Measurements from ENCODE around the gene BMERB1.
"Not testable (repeated sequence)": the region's sequence is repeated elsewhere in the genome, so short reads cannot be mapped to it uniquely, and the experiment has no call there.

The BMERB1 gene

GRCh38 chr16:15523939-15524338 lies 89.6 kb downstream of the BMERB1 start:
- no peak for DNase-seq (ENCODE audit: low read depth)

DNA sequence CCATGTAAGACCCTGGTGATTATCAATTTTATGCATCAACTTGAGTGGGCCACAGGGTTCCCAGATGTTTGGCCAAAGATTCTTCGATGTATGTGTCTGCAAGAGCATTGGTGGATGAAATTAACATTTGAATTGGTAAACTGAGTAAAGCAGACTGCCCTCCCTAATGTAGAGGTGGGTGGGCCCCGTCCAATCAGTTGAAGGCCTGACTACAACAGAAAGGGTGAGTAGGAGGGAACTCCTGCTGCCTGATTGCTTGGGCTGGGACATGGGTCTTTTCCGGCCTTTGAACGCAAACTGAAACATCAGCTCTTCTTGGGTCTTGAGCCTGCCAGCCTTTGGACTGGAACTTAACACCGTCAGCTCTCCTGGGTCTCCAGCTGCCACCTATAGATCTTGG lies 90.6 kb downstream of the BMERB1 start:
- DNase-seq (ENCODE audit: low read depth), result no peak

DNA sequence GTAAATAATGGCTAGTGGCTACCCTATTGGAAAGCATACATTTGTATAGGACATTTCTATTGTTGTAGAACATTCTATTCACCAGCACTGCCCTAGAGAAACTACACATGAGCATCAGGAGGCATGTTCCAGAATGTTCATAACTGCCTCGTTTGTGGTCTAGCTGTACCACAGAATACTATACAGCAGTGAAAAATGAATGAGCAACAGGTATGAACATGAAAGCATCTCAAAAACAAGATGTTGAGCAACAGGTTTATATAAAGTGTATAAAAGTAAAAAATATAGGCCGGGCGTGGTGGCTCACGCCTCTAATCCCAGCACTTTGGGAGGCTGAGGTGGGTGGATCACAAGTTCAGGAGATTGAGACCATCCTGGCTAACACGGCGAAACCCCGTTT lies 91.7 kb downstream of the BMERB1 start:
- DNase-seq (ENCODE audit: low read depth), result no peak

DNA sequence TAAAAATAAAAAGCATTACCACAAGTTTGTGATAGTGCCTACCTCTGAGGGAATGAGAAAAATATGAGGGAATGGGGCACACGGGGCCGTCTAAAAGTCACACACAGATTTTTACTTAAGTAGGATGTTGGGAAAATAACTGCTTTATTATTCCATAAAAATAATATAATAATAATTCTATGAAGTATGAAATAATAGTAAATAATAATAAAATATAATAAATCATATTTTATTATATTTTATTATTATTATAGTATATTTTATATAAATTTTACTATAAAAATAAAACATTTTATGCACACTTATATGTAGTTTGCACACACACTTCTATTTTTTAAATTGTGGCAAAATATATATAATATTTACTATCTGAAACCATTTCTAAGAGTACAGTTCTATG lies 92.3 kb downstream of the BMERB1 start:
- DNase-seq (ENCODE audit: low read depth), result no peak

GRCh38 chr16:15529673-15530072 lies 95.3 kb downstream of the BMERB1 start:
- no peak for DNase-seq (ENCODE audit: low read depth)

GRCh38 chr16:15530085-15530484 lies 95.7 kb downstream of the BMERB1 start:
- DNase-seq (ENCODE audit: low read depth), result no peak

DNA sequence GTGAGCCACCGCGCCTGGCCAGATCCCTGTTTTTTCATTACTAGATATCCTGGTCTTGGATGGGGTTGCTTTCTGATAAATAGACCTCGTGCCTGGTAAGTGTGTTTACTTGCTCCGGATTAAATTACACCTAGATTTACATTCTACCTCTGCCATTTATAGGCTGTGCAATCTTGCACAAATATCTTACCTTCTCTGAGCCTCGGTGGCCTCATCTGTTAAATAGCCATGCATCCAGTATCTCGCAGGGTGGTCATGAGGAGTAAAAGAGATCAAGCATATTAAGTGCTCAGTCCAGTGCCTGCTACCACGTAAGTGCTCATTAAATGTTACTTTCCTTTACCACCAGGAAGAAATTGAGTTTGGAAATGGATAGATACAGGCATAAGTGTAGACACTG lies 98.4 kb downstream of the BMERB1 start:
- no peak for DNase-seq (ENCODE audit: low read depth)

GRCh38 chr16:15533386-15533785 lies 99.0 kb downstream of the BMERB1 start:
- DNase-seq (ENCODE audit: low read depth), result no peak

- no peak for DNase-seq (ENCODE audit: low read depth)
These were observed 101.4 kb downstream of the BMERB1 start for GRCh38 chr16:15535772-15536171.

GRCh38 chr16:15536843-15537242 lies 102.5 kb downstream of the BMERB1 start:
- no peak for DNase-seq (ENCODE audit: low read depth)

DNA sequence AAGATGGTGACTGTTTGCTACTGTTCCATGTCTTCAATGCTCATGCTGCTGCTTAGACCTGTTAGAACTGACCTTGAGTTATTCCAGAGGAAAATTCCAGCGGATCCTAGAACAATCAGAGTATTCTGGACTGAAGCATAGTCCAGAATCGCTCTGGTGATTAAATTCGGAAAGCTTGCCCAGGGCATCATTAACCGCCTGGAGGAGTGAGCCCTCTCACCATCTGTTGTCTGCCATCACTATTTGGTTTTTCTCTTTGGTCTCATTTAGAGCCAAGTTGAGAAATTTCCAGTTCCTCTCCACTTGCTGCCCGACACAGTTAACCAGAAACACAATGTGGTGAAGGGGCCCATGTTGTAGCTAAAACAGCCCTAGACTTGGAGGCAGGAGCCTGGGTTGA lies 104.1 kb downstream of the BMERB1 start:
- no peak for DNase-seq (ENCODE audit: low read depth)

DNA sequence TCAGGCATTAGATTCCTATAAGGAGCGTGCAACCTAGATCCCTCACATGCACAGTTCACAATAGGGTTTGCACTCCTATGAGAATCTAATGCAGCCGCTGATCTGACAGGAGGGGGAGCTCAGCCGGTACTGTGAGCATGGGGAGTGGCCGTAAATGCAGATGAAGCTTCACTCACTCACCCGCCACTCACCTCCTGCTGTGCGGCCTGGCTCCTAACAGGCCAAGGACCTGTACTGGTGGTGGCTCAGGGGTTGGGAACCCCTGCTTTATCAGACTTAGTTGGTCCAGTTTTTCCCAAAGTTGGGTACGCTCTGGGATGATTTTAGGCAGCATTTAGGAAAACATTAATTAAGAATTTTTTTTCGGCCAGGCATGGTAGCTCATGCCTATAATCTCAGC lies 104.8 kb downstream of the BMERB1 start:
- no peak for DNase-seq (ENCODE audit: low read depth)

- no peak for DNase-seq (ENCODE audit: low read depth)
These were observed 107.9 kb downstream of the BMERB1 start for GRCh38 chr16:15542261-15542660.

DNA sequence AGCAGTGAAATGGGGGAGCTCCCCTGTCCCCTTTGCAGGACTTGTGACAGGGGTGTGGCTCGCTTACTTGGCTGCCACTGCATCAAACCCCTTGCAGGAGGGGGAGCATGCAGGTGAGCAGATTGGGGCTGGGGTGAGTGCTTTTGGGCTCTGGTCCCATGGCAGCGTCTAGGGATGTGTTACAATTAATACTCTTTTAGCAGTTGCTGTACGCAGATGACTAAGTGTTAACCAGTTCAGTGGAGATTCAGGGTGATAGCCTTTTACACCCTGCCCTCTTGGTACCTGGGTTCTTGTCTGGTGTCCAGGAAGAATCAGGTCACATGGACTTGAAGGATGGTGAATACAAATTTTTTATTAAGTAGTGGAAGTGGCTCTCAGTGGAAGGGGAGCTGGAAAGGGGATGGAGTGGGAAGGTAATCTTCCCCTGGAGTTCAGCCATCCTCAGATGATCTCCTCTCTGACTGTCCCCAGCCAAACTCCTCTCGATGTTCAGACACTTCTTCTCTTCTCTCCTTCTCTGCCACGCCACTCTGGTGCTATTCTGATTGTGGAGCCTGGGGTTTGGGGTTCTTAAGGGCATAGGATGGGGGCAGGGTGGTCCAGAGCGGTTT lies 108.5 kb downstream of the BMERB1 start:
- DNase-seq (ENCODE audit: low read depth), result no peak

- DNase-seq (ENCODE audit: low read depth), result no peak
These were observed 110.0 kb downstream of the BMERB1 start for GRCh38 chr16:15544405-15544804.

GRCh38 chr16:15545544-15545943 lies 111.2 kb downstream of the BMERB1 start:
- DNase-seq (ENCODE audit: low read depth), result no peak

DNA sequence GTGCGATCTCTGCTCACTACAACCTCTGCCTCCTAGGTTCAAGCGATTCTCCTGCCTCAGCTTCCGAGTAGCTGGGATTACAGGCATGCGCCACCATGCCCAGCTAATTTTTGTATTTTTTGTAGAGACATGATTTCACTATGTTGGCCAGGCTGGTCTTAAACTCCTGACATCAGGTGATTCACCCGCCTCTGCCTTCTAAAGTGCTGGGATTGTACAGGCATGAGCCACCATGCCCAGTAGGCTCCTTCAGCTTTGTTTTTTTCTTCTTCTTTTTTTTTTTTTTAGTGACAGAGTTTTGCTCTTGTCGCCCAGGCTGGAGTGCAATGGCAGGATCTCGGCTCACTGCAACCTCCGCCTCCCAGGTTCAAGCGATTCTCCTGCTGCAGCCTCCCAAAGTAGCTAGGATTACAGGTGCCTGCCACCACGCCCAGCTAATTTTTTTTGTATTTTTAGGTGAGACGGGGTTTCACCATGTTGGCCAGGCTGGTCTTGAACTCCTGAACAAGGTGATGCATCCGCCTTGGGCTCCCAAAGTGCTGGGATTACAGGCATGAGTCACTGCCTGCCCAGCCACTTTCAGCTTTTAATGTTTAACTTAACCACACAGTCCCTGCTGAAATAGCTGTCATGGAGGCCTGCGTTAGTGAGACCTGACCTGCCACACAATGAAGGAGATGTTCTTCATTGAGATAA lies 112.8 kb downstream of the BMERB1 start:
- not testable (repeated sequence) for DNase-seq (ENCODE audit: low read depth)

DNA sequence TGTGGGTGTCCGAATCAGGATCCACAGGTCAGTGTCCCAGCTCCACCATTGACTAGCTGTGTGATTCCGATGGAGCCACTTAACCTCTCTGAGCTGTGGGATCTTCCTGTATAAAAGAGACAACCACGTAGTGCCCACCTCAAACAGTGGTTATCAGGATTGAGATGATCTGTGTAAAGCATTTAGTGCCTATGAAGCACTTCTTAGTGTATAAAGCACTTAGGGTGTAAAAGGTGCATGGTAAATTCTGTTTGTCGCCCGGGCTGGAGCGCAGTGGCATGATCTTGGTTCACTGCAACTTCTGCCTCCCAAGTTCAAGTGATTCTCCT lies 113.3 kb downstream of the BMERB1 start:
- DNase-seq (ENCODE audit: low read depth), result no peak

DNA sequence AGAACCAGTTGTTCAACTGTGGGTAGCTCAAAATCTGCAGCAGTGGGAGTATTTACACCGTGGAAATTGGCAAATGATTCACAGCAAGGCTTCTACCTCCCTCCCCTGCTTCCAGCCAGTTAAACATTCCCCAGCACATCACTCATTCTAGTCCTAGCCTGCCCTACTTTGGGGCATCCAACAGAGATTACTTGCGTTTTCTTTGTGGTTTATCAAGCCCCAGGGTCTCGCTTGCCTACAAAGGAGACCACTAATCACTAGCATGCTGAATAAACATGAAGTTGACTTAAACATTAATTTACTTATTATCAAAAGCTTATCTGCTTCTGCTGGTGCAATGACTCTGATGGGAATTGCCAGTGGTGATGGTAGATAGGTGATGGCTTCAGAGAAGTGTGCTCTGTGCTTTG lies 114.1 kb downstream of the BMERB1 start:
- DNase-seq (ENCODE audit: low read depth), result no peak

- DNase-seq (ENCODE audit: low read depth), result no peak
These were observed 118.1 kb downstream of the BMERB1 start for GRCh38 chr16:15552507-15552906.

- no peak for DNase-seq (ENCODE audit: low read depth)
These were observed 119.1 kb downstream of the BMERB1 start for GRCh38 chr16:15553313-15554088.

DNA sequence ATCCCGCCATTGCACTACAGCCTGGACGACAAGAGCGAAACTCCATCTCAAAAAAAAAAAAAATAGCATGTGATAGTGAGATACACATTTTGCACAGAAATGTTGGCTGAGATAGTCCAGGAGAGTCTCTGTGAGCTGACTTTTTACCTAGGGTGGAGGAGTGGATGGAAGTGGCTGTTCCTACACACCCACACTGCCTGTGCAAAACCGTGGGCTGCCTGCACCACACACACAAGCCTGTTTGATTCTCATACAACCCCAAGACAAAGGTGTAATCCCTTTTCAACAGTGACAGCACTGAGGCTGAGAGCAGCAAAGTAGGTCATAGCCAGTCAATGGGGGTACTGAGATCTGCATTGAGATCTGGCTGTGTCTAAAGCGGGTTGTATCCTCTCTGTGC lies 121.7 kb downstream of the BMERB1 start:
- no peak for DNase-seq (ENCODE audit: low read depth)

DNA sequence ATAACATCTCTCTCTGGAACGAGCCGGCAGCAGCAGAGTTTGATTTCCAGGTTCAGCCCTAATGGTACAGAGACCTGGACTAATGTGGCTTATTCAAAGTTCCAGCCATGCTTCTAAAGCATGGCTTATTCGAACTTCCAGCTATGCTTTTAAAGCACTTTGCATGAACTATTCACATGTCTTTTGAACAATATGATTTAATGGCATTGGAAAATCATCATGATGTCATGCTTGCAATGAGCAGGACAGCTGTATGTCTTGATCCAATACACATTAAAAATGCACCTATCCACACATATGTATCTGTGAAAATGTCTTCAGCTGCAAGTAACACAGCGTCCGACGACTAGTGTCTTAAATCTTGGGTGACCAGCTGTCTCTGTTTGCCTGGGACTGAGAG lies 122.9 kb downstream of the BMERB1 start:
- no peak for DNase-seq (ENCODE audit: low read depth)

GRCh38 chr16:15559176-15559575 lies 124.8 kb downstream of the BMERB1 start:
- DNase-seq (ENCODE audit: low read depth), result no peak

Measured in activated T-helper 1 cell treated with Interleukin-2 at 50 U/mL for 16 hours (primary cell).